LNCaP clone FGC (cell line): ENCODE data around the gene LDB3.
A peak's percentile ranks its signal among the peaks of the same experiment; 100 is the strongest.

ENCODE experiments used
- DNase-seq: peaks from one replicate; pipeline ENCODE4 v3.0.0-alpha.2; 2011; ENCODE audit warnings: low read depth
- H3K4me3 ChIP-seq: 2 replicates; pipeline ENCODE4 v1.5.1; 2011; ENCODE audit warnings: mild to moderate bottlenecking, low read depth, low read length, control low read depth
- TF ChIP-seq, protein P1 (sequence below): IDR thresholded peaks from 2 replicates; pipeline ENCODE4 v1.5.1; 2012; ENCODE audit warnings: mild to moderate bottlenecking; ENCODE audit not compliant: control insufficient read depth, insufficient read depth; ENCODE audit errors: extremely low read depth

LDB3 gene

GRCh38 chr10:86779220-86780017, 111.1 kb downstream of the LDB3 start:
- DNase-seq = peak; percentile 63
- TF ChIP-seq, protein P1, sequence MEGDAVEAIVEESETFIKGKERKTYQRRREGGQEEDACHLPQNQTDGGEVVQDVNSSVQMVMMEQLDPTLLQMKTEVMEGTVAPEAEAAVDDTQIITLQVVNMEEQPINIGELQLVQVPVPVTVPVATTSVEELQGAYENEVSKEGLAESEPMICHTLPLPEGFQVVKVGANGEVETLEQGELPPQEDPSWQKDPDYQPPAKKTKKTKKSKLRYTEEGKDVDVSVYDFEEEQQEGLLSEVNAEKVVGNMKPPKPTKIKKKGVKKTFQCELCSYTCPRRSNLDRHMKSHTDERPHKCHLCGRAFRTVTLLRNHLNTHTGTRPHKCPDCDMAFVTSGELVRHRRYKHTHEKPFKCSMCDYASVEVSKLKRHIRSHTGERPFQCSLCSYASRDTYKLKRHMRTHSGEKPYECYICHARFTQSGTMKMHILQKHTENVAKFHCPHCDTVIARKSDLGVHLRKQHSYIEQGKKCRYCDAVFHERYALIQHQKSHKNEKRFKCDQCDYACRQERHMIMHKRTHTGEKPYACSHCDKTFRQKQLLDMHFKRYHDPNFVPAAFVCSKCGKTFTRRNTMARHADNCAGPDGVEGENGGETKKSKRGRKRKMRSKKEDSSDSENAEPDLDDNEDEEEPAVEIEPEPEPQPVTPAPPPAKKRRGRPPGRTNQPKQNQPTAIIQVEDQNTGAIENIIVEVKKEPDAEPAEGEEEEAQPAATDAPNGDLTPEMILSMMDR = no peak
- H3K4me3 ChIP-seq = no peak overlapping the region

- H3K4me3 ChIP-seq = no peak overlapping the region
- no peak for DNase-seq
Measured at GRCh38 chr10:86782701-86783418, 114.5 kb downstream of the LDB3 start.

GRCh38 chr10:86785037-86785436, 116.7 kb downstream of the LDB3 start:
- TF ChIP-seq, protein P1 = no peak

More at GRCh38 chr10:86782701-86783418, 114.5 kb downstream of the LDB3 start:
- TF ChIP-seq, protein P1 = no peak

More at GRCh38 chr10:86785037-86785436, 116.7 kb downstream of the LDB3 start:
- H3K4me3 ChIP-seq = no peak overlapping the region
- no peak for DNase-seq
